GM19468 (cell line): ENCODE results near the gene TRIO.

Experiments used
- ATAC-seq: cut with Tn5 transposase; IDR thresholded peaks from one replicate; pipeline ENCODE4 v1.9.1; 2021; ENCODE audit warnings: mild to moderate bottlenecking, moderate library complexity, moderate number of reproducible peaks; ENCODE audit not compliant: unreplicated experiment; ENCODE audit errors: extremely low read depth

Gene TRIO

DNA sequence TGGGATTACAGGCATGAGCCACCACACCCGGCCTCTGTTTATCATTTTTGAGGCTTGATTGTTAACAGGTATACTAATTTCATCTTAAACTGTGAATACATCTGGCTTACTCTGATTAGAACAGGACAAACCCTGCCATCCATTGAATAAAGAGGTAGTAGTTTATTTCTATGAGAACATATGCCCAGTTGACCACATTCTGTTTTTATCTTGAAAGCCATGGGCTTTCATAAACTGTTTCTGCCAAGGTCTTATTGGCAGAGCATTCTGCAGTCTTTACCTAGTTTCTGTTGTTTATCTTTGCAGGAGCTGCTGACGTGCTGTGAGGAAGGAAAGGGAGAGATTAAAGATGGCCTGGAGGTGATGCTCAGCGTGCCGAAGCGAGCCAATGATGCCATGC lies 253.6 kb downstream of the TRIO start:
- no peak for ATAC-seq

DNA sequence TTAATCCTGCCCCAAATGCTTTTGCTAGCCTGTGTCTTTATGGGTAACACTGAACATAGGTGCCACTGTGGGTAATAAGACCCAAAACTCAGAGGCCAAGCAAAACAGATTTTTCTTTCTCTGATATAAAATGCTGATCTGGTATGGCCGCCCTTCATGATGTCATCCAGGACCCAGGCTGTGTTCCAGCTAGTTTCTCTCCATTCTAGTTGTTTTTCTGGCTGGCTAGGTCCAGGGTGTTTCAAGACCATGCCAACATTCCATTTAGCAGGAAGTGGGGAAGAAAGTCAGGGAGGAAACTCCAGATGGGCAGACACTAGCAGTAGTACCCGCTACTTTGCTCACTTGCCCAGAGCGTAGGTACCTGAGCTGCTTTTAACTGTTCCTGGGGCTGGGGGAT lies 254.6 kb downstream of the TRIO start:
- ATAC-seq = no peak

- no peak for ATAC-seq
Measured at GRCh38 chr5:14399054-14399692, 256.0 kb downstream of the TRIO start.

DNA sequence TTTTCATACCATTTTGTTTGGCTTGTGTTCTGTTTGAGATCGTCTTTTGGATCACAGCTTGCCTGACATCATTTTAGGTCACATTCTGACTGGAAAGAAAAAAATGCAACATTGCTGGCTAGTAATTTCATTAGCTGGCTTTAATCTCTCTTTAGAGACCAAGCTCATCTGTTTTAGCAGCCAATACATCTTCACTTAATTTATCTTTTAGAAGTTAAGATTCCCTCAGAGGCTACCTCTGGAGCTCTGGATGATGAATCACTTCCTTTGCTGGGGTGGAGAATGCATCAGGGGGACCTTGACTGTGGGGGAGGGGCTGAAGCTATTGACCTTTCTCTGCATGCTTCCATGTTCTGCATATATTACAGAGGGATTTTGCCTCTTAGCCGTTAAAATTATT lies 256.9 kb downstream of the TRIO start:
- ATAC-seq = no peak

DNA sequence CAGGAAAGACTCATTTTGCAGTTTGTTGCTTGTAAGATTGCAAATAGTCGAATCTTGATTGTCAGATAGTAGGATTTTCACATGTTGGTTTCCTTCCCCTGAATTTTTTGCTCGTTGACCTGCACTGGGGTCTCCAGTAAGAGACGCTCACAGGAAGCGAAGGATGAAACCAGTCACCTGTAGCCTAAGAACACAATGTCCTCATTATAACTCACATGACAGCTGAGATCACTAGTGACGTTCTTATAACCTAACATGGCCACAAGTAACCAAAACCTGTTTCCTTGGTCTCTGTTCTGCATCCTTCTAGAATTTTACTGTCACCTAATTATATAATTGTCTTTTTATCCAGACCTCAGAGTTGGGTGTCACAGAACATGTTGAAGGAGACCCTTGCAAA lies 257.5 kb downstream of the TRIO start:
- no peak for ATAC-seq

- no peak for ATAC-seq
Measured at GRCh38 chr5:14401639-14402038, 258.5 kb downstream of the TRIO start.

DNA sequence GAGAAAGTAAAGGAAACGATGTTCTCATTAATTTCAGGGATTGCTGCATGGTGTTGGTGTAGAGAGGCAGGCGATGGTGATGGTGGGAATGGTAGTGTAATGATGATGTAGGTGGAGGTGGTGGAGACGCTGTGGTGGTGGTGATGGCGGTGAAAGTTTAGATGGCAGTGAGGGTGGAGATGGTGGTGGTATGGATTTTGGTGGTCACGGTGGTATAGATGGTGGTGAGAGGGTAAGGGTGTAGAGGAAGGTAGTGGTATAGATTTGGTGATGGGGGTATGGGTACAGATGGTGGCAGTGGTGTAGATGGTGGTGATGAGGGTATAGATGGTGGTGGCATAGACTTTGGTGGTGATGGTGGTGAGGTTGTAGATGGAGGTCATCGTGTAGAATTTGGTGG lies 259.3 kb downstream of the TRIO start:
- ATAC-seq = no peak

DNA sequence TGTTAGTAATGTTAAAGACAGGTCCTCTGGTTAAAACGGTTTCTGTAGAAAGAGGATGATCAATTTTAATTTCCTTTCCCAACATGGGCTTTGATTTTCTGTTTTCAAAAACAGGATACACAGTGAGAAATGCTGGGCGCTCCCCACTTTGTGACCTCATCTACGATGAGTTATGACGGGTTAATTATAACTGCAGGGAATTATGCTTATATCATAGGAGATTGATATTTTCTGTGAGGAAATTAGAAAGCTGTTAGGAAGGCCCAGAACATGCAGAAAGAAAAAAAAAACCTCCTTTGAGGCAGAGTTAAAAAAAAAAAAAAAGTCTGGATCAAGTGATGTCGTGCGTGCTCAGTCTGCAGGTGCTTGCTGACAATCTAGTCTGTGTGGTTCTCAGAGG lies 261.6 kb downstream of the TRIO start:
- ATAC-seq = no peak

DNA sequence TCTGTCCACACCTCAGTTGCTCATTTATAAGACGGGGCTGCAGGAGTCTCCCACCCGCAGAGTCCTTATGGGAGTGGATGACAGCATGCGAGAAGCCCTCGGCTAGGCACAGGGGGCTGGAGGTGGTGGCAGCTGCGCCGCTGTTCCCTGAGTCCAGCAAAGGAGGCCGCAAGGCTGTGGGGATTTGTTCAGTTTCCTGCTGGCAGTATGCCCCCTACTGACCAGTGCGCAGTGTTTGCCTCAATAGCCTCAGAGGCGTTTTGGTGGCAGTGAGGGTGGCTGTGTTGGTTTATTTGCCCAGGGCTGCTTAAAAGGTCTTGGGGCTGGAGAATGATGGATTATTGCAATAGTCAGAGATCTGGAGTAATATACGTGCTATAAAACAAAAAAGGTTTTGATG lies 262.1 kb downstream of the TRIO start:
- no peak for ATAC-seq

DNA sequence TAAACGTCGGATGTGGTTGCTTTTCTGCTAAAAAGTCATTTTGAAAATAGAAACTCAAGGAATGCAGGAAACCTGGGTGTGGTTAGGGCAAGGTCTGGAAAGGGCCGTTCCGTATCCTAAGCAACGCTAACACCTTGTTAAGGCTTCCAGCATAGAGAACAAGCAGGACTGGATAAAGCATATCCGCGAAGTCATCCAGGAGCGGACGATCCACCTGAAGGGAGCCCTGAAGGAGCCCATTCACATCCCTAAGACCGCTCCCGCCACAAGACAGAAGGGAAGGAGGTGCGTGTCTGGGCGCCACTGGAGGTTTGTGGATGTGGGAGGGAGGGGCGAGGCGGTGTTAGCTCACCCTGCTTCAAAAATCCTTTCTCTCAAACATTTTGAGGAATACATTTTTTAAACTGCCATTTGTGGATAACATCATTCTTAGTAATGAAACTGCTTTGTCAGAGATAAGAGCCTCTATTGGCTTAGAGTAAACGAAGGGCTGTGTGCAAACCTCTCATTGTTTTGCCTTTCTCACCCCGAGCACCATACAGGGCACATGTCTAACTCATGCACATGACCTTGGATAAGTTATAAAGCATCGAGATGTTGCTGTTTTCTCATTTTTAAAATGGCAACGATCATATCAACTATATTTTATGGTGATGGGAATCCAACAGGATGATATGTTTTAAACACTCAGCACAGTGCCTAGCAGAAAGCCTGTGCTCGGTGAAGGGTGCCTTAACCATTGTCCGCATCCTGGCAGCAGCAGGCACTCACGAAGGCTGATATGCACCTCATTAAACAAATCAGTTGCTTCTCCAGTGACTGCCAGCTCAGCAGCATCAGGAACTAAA lies 262.8 kb downstream of the TRIO start:
- no peak for ATAC-seq

DNA sequence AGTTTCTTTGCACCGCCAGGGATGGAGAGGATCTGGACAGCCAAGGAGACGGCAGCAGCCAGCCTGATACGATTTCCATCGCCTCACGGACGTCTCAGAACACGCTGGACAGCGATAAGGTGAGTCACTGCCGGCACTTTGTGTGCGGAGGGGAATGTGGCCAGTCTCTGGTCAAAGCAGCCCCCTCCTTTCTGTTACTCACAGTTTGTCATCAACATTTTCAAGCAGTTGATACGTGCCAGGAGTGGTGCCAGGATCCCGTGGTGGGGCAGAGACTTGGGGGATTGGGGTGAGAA lies 263.4 kb downstream of the TRIO start:
- ATAC-seq = no peak

GRCh38 chr5:14407051-14407450 lies 263.9 kb downstream of the TRIO start:
- no peak for ATAC-seq

DNA sequence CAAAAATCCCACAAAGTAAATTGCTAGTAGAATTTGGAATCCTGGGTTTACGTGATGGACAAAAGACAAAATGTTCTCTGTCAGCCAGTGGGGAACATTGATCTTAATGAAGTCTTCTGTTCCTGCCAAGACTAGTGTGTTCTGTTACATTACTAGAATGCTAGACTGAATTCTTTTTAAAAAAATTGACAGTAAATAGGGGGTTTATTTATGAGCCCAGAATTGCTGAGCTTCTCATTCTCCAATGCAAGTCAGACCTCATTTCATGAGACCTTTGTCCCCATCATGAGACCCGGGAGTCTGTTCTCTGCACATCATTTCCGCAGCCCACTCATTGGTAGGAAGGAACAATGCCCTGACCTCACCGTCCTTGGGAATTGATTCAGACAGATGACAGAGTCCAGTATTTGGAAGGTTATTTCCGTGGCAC lies 264.6 kb downstream of the TRIO start:
- ATAC-seq = no peak

- ATAC-seq = no peak
Measured at GRCh38 chr5:14408969-14409586, 265.9 kb downstream of the TRIO start.

DNA sequence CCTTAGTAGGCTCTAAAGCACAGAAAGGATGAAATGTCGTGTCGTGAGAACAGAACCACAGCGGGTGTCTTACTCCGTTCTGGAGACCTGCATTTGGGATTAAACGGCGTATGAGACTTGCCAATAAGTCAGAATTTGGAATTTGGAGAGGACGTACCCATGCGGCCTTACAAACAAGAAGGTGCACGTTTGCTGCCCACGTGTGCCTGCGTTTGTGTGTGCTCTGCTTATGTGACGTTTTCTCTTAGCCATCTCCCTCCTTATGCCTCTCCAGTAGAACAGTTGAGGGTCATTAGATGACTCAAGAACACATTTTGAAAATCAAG lies 266.9 kb downstream of the TRIO start:
- no peak for ATAC-seq

- ATAC-seq = no peak
Measured at GRCh38 chr5:14410394-14411201, 267.5 kb downstream of the TRIO start.

GRCh38 chr5:14411216-14411615 lies 268.1 kb downstream of the TRIO start:
- no peak for ATAC-seq

- no peak for ATAC-seq
Measured at GRCh38 chr5:14413331-14413750, 270.2 kb downstream of the TRIO start.

DNA sequence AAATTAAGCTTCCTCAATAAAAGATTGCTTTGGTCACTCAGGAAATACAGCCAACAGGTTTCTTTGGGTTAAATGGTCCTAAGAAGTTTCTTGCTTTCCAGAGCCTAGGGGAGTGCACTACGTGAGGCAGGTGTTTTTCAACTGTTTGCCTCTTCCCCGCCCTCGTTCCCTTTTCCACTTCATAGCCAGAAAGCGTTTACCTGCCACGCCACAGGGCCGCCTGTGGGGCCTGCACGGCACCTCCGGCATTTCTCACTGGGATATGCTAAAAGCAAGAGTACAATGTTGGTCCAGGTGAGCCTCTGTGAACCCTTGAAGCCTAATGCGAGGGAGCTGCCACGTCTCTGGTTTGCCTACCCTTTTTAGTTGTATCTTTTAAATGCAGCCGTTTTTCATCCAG lies 270.9 kb downstream of the TRIO start:
- no peak for ATAC-seq

- ATAC-seq = no peak
Measured at GRCh38 chr5:14414656-14415023, 271.5 kb downstream of the TRIO start.
